HepG2 (cell line): ENCODE data around the gene CENPO. TPM values are rescaled to one million over a fixed set of nuclear protein-coding genes. Genes with fewer than 3 reads are reported as not detected.

Experiments used
- AGO1 ChIP-seq: fragments of 200-400 bp; formaldehyde crosslinking; IDR thresholded peaks from 2 replicates; pipeline ENCODE4 v1.6.1; 2017; ENCODE audit warnings: mild to moderate bottlenecking, low read depth, low read length, moderate library complexity; ENCODE audit not compliant: poor library complexity, severe bottlenecking
- AGO2 ChIP-seq: fragments of 200-400 bp; formaldehyde crosslinking; optimal IDR thresholded peaks from 2 replicates; pipeline ENCODE3; 2017; ENCODE audit warnings: mild to moderate bottlenecking, low read depth, low read length, moderate library complexity
- ERF ChIP-seq: IDR thresholded peaks from 2 replicates; pipeline ENCODE4 v1.6.1; 2018; ENCODE audit warnings: missing biosample characterization, missing genetic modification reagents
- GATAD2A ChIP-seq: IDR thresholded peaks from 2 replicates; pipeline ENCODE4 v1.6.1; 2016
- GTF2F1 ChIP-seq: fragments of 150-350 bp; IDR thresholded peaks from 2 replicates; pipeline ENCODE4 v1.6.1; 2014; ENCODE audit warnings: low read length
- ISL2 ChIP-seq: sonication (generic); formaldehyde crosslinking; IDR thresholded peaks from 2 replicates; pipeline ENCODE4 v1.5.0; 2020; ENCODE audit warnings: missing genetic modification reagents
- PCBP1 ChIP-seq: fragments of 200-400 bp; formaldehyde crosslinking; IDR thresholded peaks from 2 replicates; pipeline ENCODE4 v1.6.1; 2017; ENCODE audit warnings: mild to moderate bottlenecking, low read depth, low read length, borderline replicate concordance
- SNRNP70 ChIP-seq: fragments of 200-400 bp; formaldehyde crosslinking; IDR thresholded peaks from 2 replicates; pipeline ENCODE4 v1.6.1; 2017; ENCODE audit warnings: mild to moderate bottlenecking, low read depth, low read length, moderate library complexity
- SUZ12 ChIP-seq: fragments of 150-350 bp; IDR thresholded peaks from 2 replicates; pipeline ENCODE4 v1.6.1; 2014; ENCODE audit warnings: low read depth, low read length
- ZNF335 ChIP-seq: sonication (generic); formaldehyde crosslinking; IDR thresholded peaks from 2 replicates; pipeline ENCODE4 v1.4.0; 2020; ENCODE audit warnings: missing genetic modification reagents
- ZNF382 ChIP-seq: sonication (generic); formaldehyde crosslinking; IDR thresholded peaks from 2 replicates; pipeline ENCODE4 v1.5.0; 2020; ENCODE audit warnings: missing genetic modification reagents, mild to moderate bottlenecking, borderline replicate concordance
- ZNF556 ChIP-seq: sonication (generic); formaldehyde crosslinking; IDR thresholded peaks from 2 replicates; pipeline ENCODE4 v1.4.0; 2020; ENCODE audit warnings: mild to moderate bottlenecking, missing genetic modification reagents, borderline replicate concordance
- polyA plus RNA-seq, 8 experiments: library from polyadenylated mRNA; depleted of rRNA in 3 of 8; stranded (reverse) in 7 of 8; unstranded in 1 of 8; fragments of >200 nt; fragmentation: Illumina TruSeq in 4 of 8; extraction: Trizol in 4 of 8; gene quantifications; 2 replicates each; pipeline versions ENCODE4 v1.2.1 to v1.2.3, GENCODE V29; 2011 to 2016; ENCODE audit warnings: low read depth in 4 of 8, missing spikeins in 1 of 8, mixed read lengths in 1 of 8; ENCODE audit not compliant: insufficient read depth in 1 of 8
- total RNA-seq, 5 experiments: library from RNA; depleted of rRNA; stranded (reverse); fragments of >200 nt; fragmentation: Illumina TruSeq; extraction: Trizol; gene quantifications; 2 replicates each; pipeline ENCODE4 v1.2.3, GENCODE V29; 2016; ENCODE audit warnings: low read depth in 1 of 5
- TF ChIP-seq, protein P1 (sequence below): sonication (generic); formaldehyde crosslinking; IDR thresholded peaks from 2 replicates; pipeline ENCODE4 v1.4.0; 2020; ENCODE audit warnings: missing genetic modification reagents, borderline replicate concordance
- TF ChIP-seq, protein P2 (sequence below): sonication (generic); formaldehyde crosslinking; IDR thresholded peaks from 2 replicates; pipeline ENCODE4 v1.4.0; 2020; ENCODE audit warnings: mild to moderate bottlenecking, missing genetic modification reagents
- TF ChIP-seq, protein P3 (sequence below): IDR thresholded peaks from 2 replicates; pipeline ENCODE4 v1.6.1; 2012; ENCODE audit warnings: low read depth, low read length, improper control_type of control experiment
- TF ChIP-seq, protein P4 (sequence below): sonication (generic); formaldehyde crosslinking; IDR thresholded peaks from 2 replicates; pipeline ENCODE4 v1.9.0; 2021; ENCODE audit warnings: missing genetic modification reagents, mild to moderate bottlenecking, borderline replicate concordance

The CENPO gene
- total and polyA plus RNA-seq, 2 of the 13 experiments (the other 11 are each of a cell fraction or from before 2014, with no cell fraction given), result 19.7 to 35.5 TPM

DNA sequence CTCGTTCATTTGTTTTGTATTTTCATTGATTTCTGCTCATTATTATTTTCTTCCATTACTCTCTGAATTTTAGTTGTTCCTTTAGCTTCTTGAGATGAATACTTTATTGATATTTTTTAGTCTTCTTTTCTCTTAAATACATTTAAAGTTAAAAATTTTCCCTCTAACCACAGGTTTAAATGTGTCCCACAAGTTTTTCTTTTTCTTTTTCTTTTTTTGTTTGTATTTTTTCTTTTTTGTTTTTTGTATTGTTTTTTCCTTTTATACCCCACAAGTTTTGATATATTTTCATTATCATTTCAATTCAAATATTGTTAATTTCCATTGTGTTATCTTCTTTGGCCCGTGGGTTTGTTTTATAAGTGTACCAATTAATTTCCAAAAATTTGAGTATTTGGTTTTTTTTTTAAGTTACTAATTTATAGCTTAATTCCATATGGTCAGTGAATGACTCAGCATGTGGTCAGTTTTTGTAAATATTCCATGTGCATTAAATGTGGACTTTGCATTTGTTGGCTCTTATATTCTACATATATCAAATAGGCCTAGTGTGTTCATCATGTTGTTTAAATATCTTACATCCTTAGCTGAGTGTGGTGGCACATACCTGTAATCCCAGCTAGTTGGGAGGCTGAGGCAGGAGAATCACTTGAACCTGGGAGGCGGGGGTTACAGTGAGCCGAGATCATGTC, 16.2 kb downstream of the CENPO start (continued):
- TF ChIP-seq, protein P1, sequence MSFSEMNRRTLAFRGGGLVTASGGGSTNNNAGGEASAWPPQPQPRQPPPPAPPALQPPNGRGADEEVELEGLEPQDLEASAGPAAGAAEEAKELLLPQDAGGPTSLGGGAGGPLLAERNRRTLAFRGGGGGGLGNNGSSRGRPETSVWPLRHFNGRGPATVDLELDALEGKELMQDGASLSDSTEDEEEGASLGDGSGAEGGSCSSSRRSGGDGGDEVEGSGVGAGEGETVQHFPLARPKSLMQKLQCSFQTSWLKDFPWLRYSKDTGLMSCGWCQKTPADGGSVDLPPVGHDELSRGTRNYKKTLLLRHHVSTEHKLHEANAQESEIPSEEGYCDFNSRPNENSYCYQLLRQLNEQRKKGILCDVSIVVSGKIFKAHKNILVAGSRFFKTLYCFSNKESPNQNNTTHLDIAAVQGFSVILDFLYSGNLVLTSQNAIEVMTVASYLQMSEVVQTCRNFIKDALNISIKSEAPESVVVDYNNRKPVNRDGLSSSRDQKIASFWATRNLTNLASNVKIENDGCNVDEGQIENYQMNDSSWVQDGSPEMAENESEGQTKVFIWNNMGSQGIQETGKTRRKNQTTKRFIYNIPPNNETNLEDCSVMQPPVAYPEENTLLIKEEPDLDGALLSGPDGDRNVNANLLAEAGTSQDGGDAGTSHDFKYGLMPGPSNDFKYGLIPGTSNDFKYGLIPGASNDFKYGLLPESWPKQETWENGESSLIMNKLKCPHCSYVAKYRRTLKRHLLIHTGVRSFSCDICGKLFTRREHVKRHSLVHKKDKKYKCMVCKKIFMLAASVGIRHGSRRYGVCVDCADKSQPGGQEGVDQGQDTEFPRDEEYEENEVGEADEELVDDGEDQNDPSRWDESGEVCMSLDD (CRISPR knock-in tag), result no peak
- no peak for TF ChIP-seq ERF
- TF ChIP-seq, protein P2, sequence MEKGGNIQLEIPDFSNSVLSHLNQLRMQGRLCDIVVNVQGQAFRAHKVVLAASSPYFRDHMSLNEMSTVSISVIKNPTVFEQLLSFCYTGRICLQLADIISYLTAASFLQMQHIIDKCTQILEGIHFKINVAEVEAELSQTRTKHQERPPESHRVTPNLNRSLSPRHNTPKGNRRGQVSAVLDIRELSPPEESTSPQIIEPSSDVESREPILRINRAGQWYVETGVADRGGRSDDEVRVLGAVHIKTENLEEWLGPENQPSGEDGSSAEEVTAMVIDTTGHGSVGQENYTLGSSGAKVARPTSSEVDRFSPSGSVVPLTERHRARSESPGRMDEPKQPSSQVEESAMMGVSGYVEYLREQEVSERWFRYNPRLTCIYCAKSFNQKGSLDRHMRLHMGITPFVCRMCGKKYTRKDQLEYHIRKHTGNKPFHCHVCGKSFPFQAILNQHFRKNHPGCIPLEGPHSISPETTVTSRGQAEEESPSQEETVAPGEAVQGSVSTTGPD (CRISPR knock-in tag), result no peak
- TF ChIP-seq, protein P3, sequence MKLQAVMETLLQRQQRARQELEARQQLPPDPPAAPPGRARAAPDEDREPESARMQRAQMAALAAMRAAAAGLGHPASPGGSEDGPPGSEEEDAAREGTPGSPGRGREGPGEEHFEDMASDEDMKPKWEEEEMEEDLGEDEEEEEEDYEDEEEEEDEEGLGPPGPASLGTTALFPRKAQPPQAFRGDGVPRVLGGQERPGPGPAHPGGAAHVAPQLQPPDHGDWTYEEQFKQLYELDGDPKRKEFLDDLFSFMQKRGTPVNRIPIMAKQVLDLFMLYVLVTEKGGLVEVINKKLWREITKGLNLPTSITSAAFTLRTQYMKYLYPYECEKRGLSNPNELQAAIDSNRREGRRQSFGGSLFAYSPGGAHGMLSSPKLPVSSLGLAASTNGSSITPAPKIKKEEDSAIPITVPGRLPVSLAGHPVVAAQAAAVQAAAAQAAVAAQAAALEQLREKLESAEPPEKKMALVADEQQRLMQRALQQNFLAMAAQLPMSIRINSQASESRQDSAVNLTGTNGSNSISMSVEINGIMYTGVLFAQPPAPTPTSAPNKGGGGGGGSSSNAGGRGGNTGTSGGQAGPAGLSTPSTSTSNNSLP, result peak; percentile 73; the same call in 1 of the 2 replicates
- no peak for TF ChIP-seq AGO1
- TF ChIP-seq SNRNP70, result no peak
- TF ChIP-seq, protein P4, sequence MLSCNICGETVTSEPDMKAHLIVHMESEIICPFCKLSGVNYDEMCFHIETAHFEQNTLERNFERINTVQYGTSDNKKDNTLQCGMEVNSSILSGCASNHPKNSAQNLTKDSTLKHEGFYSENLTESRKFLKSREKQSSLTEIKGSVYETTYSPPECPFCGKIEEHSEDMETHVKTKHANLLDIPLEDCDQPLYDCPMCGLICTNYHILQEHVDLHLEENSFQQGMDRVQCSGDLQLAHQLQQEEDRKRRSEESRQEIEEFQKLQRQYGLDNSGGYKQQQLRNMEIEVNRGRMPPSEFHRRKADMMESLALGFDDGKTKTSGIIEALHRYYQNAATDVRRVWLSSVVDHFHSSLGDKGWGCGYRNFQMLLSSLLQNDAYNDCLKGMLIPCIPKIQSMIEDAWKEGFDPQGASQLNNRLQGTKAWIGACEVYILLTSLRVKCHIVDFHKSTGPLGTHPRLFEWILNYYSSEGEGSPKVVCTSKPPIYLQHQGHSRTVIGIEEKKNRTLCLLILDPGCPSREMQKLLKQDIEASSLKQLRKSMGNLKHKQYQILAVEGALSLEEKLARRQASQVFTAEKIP (CRISPR knock-in tag), result no peak
- no peak for TF ChIP-seq ZNF382
- TF ChIP-seq AGO2, result no peak
- TF ChIP-seq PCBP1, result no peak
- TF ChIP-seq ISL2 (CRISPR knock-in tag), result no peak
- 0 out of 2 replicates have a peak, but pooled peaks have one; percentile 22 for TF ChIP-seq GATAD2A
- TF ChIP-seq SUZ12, result no peak
- no peak for TF ChIP-seq ZNF556 (CRISPR knock-in tag)
- TF ChIP-seq GTF2F1, result no peak
- no peak for TF ChIP-seq ZNF335 (CRISPR knock-in tag)
